ENCODE results near the gene PLXNA4.

Gene PLXNA4

DNA sequence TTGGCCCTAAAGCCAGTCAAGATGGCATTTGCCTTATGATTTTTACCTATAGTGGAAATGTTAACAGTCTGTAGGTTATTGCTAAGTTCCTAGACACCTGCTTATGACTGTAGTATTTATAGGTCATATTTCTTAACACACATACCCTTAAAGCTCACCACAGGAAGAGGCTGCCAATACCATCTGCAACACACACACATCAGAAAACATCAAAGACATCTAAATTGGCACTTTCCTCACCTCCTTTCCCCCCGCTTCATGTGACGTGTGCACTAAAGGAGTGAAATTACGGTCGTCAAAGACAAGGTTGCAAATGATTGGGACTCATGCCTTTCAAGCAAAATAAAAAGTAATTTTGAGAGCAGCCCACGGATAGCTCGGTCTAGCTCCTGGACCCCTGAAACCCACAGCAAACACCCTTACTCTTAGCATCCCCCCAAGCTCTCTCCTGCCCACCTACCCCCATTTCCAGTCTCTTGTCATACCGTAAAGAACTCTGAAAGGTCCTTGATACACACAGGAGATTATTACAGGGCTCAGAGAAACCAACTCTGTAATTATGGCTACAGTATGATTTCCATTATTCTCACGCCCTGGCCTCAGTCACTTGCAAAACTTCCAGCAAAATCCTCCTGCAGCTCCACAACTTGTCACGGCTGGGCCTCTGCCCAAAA, 90.5 kb downstream of the PLXNA4 start:
- TF ChIP-seq, protein P1, sequence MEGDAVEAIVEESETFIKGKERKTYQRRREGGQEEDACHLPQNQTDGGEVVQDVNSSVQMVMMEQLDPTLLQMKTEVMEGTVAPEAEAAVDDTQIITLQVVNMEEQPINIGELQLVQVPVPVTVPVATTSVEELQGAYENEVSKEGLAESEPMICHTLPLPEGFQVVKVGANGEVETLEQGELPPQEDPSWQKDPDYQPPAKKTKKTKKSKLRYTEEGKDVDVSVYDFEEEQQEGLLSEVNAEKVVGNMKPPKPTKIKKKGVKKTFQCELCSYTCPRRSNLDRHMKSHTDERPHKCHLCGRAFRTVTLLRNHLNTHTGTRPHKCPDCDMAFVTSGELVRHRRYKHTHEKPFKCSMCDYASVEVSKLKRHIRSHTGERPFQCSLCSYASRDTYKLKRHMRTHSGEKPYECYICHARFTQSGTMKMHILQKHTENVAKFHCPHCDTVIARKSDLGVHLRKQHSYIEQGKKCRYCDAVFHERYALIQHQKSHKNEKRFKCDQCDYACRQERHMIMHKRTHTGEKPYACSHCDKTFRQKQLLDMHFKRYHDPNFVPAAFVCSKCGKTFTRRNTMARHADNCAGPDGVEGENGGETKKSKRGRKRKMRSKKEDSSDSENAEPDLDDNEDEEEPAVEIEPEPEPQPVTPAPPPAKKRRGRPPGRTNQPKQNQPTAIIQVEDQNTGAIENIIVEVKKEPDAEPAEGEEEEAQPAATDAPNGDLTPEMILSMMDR (IDR thresholded peaks at IDR 0.05; ENCODE audit: extremely low read depth, missing control alignments) = no peak
- no peak for DNase-seq (ENCODE audit: low spot score)

DNA sequence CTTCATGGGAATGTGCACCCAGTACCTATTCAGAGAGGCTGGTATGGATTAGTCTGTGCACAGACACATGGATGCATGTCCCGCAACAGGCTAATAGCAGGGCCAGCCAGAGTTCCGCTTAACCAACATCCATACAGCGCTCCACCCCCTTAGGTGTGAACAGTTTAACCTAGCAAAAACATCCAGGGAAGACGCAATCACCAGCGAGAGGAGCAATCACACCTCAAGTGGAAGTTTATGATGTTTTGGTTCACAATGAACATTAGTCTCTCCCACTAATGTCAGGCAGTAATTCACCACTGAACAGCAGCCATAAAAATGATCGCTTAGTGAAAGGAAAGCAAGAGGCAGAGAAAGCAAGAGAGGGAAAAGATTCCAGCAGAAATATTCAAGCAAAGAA, 91.1 kb downstream of the PLXNA4 start:
- DNase-seq (ENCODE audit: low spot score) = no peak
- TF ChIP-seq, protein P1 (IDR thresholded peaks at IDR 0.05; ENCODE audit: extremely low read depth, missing control alignments) = no peak

DNA sequence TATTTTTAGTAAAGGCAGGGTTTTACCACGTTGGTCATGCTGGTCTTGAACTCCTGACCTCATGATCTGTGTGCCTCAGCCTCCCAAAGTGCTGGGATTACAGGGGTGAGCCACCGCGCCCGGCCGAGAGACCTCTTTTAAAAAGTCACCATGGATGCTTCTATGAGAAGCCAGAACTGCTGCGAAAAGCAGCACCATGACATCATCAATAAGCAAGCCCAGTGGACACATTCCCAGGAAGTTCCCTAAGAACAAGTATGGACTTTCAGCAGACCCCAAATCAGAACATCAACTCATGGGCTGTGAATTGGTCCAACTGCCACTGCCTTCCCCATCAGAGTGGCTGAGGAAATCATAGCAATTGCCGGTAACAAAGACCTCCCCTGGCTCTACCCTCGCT, 93.4 kb downstream of the PLXNA4 start:
- no peak for DNase-seq (ENCODE audit: low spot score)
- TF ChIP-seq, protein P1 (IDR thresholded peaks at IDR 0.05; ENCODE audit: extremely low read depth, missing control alignments) = no peak

DNA sequence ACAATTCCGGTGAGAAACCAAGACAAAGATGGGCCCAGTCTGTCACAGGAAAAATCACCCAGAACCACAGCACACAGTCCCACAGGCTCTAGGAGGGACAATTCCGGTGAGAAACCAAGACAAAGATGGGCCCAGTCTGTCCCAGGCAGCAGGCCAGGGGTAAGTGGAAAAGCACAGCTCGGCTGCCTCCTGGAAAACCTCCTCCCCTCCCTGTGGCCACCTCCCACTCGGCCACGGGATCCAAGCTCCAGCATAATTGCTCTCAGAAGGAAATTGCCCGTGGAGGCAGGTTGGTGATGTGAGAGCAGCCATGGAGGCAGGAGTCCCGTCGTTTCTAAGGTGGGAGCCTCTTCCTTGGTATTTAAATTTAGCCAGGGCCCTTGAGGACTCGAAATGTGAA, 95.7 kb downstream of the PLXNA4 start:
- TF ChIP-seq, protein P1 (IDR thresholded peaks at IDR 0.05; ENCODE audit: extremely low read depth, missing control alignments) = no peak
- no peak for DNase-seq (ENCODE audit: low spot score)

DNA sequence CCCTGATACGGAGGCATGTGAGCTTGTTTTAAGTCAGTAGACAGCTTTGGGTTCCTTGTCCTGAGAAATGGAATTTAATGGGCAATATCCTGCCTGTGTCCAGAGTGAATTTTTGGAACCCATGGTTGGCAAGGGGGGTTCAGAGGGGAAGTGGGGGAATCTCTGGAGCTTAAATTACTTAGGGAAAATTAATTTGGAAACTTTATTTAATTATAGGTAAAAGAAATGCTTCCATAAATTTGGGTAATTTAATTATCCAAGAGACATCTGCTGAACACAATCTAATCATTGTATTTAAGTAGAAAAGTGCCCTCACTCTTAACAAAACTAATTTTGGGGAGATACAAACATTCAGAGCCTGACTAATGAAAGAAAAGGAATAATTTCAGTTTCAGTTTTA, 99.7 kb downstream of the PLXNA4 start:
- no peak for DNase-seq (ENCODE audit: low spot score)
- TF ChIP-seq, protein P1 (IDR thresholded peaks at IDR 0.05; ENCODE audit: extremely low read depth, missing control alignments) = no peak

DNA sequence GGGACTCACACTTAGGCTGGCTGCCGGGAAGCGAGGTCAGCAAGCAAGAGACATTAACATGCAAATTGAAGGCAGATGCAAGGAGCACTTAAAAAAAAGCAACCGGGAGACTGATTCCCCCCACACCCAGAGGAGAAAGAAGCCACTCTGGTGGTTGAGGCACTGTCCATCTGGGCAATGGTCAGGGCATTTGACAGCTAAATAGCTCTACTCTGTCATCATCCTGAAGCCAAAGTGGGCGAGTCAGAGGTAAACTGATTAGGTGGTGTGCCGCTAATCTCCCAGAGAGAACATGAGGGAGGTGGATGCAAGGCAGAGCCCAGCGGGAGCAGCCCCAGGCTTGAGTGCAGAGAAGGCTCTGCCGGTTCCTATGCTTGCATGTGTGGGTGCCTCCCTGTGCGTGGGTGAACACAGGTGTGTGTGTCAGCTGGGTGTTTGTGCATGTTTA, 100.6 kb downstream of the PLXNA4 start:
- DNase-seq (ENCODE audit: low spot score) = no peak
- TF ChIP-seq, protein P1 (IDR thresholded peaks at IDR 0.05; ENCODE audit: extremely low read depth, missing control alignments) = no peak

DNA sequence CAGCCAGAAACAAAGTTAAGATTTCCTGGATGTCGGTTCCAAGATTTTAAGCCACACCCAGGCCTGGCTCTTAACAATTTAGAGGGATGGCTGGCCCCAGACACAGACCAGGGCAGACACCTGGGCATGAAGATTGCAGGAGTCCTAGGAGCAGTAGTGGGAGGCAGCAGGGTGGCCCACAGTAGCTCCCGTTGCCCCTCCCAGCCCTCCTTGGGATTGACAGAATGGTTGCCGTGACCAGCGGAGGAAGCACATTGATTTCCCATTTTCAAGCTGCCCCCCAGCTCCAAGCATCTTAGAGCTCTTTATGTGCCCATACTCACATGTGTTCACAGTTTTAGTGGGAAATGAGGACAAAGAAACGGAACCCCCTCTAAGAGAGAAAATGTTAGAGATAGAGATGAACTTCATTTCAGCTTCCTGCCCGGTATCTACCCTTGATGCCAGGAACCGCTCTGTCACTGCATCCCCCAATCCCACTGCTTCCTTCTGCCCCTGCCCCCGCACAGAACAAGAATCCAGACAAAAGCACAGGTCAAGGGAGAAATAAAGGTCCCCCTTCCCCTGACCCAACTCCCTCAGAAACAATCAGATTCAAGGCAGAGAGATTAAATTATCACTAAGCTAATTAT, 101.1 kb downstream of the PLXNA4 start:
- DNase-seq (ENCODE audit: low spot score) = no peak
- TF ChIP-seq, protein P1 (IDR thresholded peaks at IDR 0.05; ENCODE audit: extremely low read depth, missing control alignments) = no peak

Data from GM20000 (cell line).